Thyroid gland (tissue), 4 donors: Measurements from ENCODE around the gene TMEM50B. TPM values are rescaled to one million over a fixed set of nuclear protein-coding genes. Genes with fewer than 3 reads are reported as not detected.
"Not testable (repeated sequence)": the region's sequence is repeated elsewhere in the genome, so short reads cannot be mapped to it uniquely, and the experiment has no call there.

Source experiments
- DNase-seq, 2 donors: peaks; one replicate each; pipeline ENCODE4 v3.0.0-alpha.2; 2019
- H3K27ac ChIP-seq, 3 donors: fragments of 200-600 bp; sonication (generic); 1 replicate in 2 of 3; 2 replicates in 1 of 3; pipeline ENCODE4 v1.5.1; 2016 to 2019; ENCODE audit warnings: mild to moderate bottlenecking in 1 of 3, moderate library complexity in 1 of 3
- H3K27me3 ChIP-seq: fragments of 200-600 bp; sonication (generic); one replicate; pipeline ENCODE4 v1.5.1; 2019
- H3K36me3 ChIP-seq, 2 donors: fragments of 200-600 bp; sonication (generic); one replicate each; pipeline ENCODE4 v1.5.1; 2016 to 2019
- H3K4me1 ChIP-seq, 2 donors: fragments of 200-600 bp; sonication (generic); one replicate each; pipeline ENCODE4 v1.5.1; 2017 to 2019
- H3K4me3 ChIP-seq, 3 donors: fragments of 200-600 bp; sonication (generic); replicated peaks in 1 of 3; 1 replicate in 2 of 3; 2 replicates in 1 of 3; pipeline ENCODE4 v1.5.1; 2016; ENCODE audit warnings: mild to moderate bottlenecking in 1 of 3
- H3K9me3 ChIP-seq: fragments of 200-600 bp; sonication (generic); one replicate; pipeline ENCODE4 v1.5.1; 2017
- POLR2A ChIP-seq, 2 donors: fragments of 450-650 bp; IDR thresholded peaks; one replicate each; pipeline ENCODE4 v1.6.1; 2017; ENCODE audit warnings: antibody characterized with exemption in 2 of 2, mild to moderate bottlenecking in 2 of 2, moderate library complexity in 1 of 2
- WGBS, 2 donors: methylation state at CpG; one replicate each; pipeline ENCODE4 v1.1.5; 2017; 5-methylcytosine and 5-hydroxymethylcytosine counted together
- intact Hi-C: fragments of 100-400 bp; cut with DNase I; formaldehyde crosslinking; loops from one replicate; pipeline ENCODE4 v1.15.1; 2023
- total RNA-seq, 4 donors: library from RNA; depleted of rRNA; stranded (reverse); fragments of >200 nt; gene quantifications; one replicate each; pipeline ENCODE4 v1.2.3, GENCODE V29; 2016
- TF ChIP-seq, protein P1 (sequence below), 6 experiments: fragments of 200-600 bp in 3 of 6; fragments of 450-650 bp in 3 of 6; sonication (generic) in 3 of 6; IDR thresholded peaks; one replicate each; pipeline ENCODE4 v1.5.1; 2016 to 2019; ENCODE audit warnings: antibody characterized with exemption in 6 of 6, mild to moderate bottlenecking in 2 of 6, inconsistent platforms in 1 of 6, moderate library complexity in 1 of 6

Gene TMEM50B
- total RNA-seq, 4 donors from 2014 or later, result 202 to 399 (median 295) TPM

DNA sequence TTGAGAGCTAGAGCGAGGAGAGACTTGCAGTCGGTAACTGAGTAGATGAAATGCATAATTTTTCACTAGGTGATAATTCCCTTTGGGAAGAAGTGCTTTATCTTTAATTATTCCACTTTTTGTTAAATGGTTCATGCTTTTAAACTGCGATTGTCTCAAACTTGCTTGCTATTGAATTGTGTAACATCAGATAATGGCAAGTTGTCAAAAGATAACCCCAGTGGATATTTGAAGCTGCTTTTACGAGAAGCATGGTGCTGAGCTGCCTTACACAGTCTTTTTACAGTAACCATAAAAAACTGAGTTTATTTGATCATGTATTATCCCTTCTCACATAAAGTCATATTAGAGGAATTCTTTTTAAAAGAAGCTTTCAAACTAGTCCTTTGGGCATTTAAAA is 30.2 kb downstream of the TMEM50B start:
- DNase-seq, result no peak
- intact Hi-C loops, result loop anchor here (5.0 to 10.0 kb wide), 2 partner anchors 247 to 615 kb away; no protein-coding TSS in a partner anchor
- no peak overlapping the region for H3K4me3 ChIP-seq
- no peak overlapping the region for H3K27ac ChIP-seq
- H3K9me3 ChIP-seq, result no peaks in the 10 kb centered on the region
- no peaks in the 10 kb centered on the region for H3K27me3 ChIP-seq
- H3K36me3 ChIP-seq, result peaks cover 4 to 17% of the 10 kb centered on the region in 2 donors
- H3K4me1 ChIP-seq, result peaks cover 6 to 31% of the 10 kb centered on the region in 2 donors
- TF ChIP-seq, protein P1, sequence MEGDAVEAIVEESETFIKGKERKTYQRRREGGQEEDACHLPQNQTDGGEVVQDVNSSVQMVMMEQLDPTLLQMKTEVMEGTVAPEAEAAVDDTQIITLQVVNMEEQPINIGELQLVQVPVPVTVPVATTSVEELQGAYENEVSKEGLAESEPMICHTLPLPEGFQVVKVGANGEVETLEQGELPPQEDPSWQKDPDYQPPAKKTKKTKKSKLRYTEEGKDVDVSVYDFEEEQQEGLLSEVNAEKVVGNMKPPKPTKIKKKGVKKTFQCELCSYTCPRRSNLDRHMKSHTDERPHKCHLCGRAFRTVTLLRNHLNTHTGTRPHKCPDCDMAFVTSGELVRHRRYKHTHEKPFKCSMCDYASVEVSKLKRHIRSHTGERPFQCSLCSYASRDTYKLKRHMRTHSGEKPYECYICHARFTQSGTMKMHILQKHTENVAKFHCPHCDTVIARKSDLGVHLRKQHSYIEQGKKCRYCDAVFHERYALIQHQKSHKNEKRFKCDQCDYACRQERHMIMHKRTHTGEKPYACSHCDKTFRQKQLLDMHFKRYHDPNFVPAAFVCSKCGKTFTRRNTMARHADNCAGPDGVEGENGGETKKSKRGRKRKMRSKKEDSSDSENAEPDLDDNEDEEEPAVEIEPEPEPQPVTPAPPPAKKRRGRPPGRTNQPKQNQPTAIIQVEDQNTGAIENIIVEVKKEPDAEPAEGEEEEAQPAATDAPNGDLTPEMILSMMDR (IDR thresholded peaks at IDR 0.05), result no peak
- no peak for TF ChIP-seq POLR2A (IDR thresholded peaks at IDR 0.05)
- WGBS, 2 donors, result 93 to 95% methylated on average over 4 of the region's 4 CpGs

DNA sequence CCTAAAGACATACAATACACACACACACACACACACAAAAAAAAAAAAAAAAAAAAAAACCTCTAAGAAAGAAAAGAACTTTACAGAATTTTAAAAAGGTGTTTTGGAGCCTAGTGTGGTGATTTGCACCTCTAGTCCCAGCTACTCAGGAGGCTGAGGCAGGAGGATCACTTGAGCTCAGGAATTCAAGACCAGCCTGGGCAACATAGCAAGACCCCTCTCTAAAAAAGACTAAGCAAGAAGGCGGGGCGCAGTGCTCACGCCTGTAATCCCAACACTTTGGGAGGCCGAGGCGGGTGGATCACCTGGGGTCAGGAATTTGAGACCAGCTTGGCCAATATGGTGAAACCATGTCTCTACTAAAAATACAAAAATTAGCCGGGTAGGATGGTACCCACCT is 33.2 kb downstream of the TMEM50B start:
- peaks cover 4 to 12% of the 10 kb centered on the region in 2 donors for H3K36me3 ChIP-seq
- DNase-seq, H3K4me3 ChIP-seq, H3K9me3 ChIP-seq, H3K27me3 ChIP-seq, H3K27ac ChIP-seq: not testable (repeated sequence)
- intact Hi-C loops, result loop anchor here (5.0 to 10.0 kb wide), 2 partner anchors 244 to 612 kb away; no protein-coding TSS in a partner anchor
- 96% methylated on average over 6 of the region's 6 CpGs for WGBS, 2 donors
- peaks cover 28 to 43% of the 10 kb centered on the region in 2 donors for H3K4me1 ChIP-seq

- no peaks in the 10 kb centered on the region for H3K9me3 ChIP-seq
- H3K4me1 ChIP-seq, result peaks cover 34 to 42% of the 10 kb centered on the region in 2 donors
- intact Hi-C loops, result loop anchor here (10.0 kb wide), 1 partner anchor 610 kb away; no protein-coding TSS in a partner anchor
- 13 to 38% methylated on average over 2 of the region's 2 CpGs for WGBS, 2 donors
- peak overlapping the region; percentile 91 to 97 (median 95) for H3K27ac ChIP-seq
- TF ChIP-seq, protein P1 (IDR thresholded peaks at IDR 0.05), result no peak
- TF ChIP-seq POLR2A (IDR thresholded peaks at IDR 0.05), result no peak
- no peaks in the 10 kb centered on the region for H3K27me3 ChIP-seq
- no peak overlapping the region for H3K4me3 ChIP-seq
- DNase-seq, result peak; percentile 86 to 90
- H3K36me3 ChIP-seq, result peaks cover 4 to 12% of the 10 kb centered on the region in 2 donors
These were observed 35.3 kb downstream of the TMEM50B start for GRCh38 chr21:33444499-33444898.

DNA sequence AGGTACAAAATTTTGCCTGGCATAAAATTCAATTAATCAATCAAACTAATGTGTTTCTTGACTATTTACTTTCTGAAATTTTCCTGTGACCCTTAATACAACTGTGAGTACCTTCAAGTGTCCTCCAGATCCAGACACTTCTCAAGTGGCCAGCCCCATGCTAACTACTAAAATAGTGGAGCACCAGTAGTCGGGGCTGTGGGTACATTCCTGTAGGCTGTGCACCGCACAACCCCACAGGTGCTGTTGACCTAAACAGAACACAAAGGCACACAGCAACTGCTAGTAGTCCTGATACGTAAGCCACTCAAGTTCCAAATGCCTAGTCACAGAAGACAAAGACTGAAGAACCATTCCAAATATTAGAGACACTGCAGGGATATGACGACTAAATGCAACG is 36.6 kb downstream of the TMEM50B start:
- Histone ChIP-seq H3K4me3 (no peak overlapping the region), H3K36me3 (peaks cover 12 to 16% of the 10 kb centered on the region in 2 donors), H3K27me3 (no peaks in the 10 kb centered on the region), H3K27ac (peak overlapping the region; percentile 91 to 97 (median 95)), H3K9me3 (no peaks in the 10 kb centered on the region), H3K4me1 (peaks cover 34 to 42% of the 10 kb centered on the region in 2 donors)
- intact Hi-C loops, result loop anchor here (10.0 kb wide), 1 partner anchor 608 kb away; no protein-coding TSS in a partner anchor
- DNase-seq, result peak; percentile 93 to 96
- WGBS, 2 donors, result 44 to 57% methylated on average over 5 of the region's 5 CpGs
- TF ChIP-seq, protein P1 (IDR thresholded peaks at IDR 0.05), result peak in 4 of 6 experiments; percentile 16 to 30 (median 22)
- TF ChIP-seq POLR2A (IDR thresholded peaks at IDR 0.05), result peak in 1 of 2 donors; percentile 20

DNA sequence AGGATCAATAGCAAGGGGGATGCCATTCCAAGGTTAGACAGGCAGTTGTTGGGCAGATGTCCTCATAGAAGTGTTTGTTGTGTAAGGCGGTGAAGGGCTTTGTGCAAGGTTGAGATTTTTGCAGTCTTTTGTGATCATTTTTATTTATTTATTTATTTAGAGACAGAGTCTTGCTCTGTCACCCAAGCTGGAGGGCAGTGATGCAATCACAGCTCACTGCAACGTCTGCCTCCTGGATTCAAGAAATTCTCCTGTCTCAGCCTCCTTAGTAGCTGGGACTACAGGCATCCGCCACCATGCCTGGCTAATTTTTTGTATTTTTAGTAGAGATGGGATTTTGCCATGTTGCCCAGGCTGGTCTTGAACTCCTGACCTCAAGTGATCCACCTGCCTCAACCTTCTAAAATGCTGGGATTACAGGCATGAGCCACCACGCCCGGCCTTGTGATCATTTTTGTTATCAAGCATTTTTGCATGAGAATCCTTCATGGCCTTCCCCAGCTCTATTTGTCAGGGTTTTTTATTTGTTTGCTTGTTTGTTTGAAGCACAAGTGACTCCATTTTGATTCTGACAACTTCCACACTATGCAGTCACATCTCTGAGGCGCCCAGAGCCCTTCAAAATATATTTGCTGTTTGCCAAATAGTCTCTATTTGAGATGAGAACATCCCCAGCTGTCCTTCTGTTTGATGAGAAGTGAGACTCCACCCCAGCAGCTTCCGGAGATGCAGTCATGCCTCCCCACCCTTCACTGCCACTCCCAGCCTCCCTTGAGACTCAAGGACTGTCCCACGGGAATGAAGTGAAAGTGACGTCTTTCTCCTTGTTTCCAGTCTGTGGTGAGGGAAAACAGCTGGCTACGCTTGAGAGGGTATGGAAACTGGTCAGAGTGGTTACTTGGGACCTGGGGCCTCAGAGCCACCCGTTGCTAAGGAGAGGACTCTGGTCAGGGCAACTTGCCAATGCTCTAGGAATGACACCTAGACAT is 38.0 kb downstream of the TMEM50B start:
- no peaks in the 10 kb centered on the region for H3K9me3 ChIP-seq
- no peaks in the 10 kb centered on the region for H3K27me3 ChIP-seq
- peaks cover 34 to 42% of the 10 kb centered on the region in 2 donors for H3K4me1 ChIP-seq
- H3K36me3 ChIP-seq, result peaks cover 22 to 26% of the 10 kb centered on the region in 2 donors
- TF ChIP-seq, protein P1 (IDR thresholded peaks at IDR 0.05), result no peak
- TF ChIP-seq POLR2A (IDR thresholded peaks at IDR 0.05), result peak in 1 of 2 donors; percentile 37
- intact Hi-C loops, result loop anchor here (10.0 kb wide), 1 partner anchor 607 kb away; no protein-coding TSS in a partner anchor
- peak overlapping the region; percentile 77 to 97 (median 95) for H3K27ac ChIP-seq
- 43 to 58% methylated on average over 10 to 11 of the region's 11 CpGs for WGBS, 2 donors
- no peak overlapping the region for H3K4me3 ChIP-seq
- DNase-seq, result peak; percentile 93
